A549 (cell line): ENCODE results near the gene OR4D9. TPM values are rescaled to one million over a fixed set of nuclear protein-coding genes. Genes with fewer than 3 reads are reported as not detected.

Source experiments
- ATAC-seq, 2 experiments: fragments of 200-7000 bp in 1 of 2; fragments of >200 bp in 1 of 2; cut with Nextera tagmentation in 1 of 2; cut with Tn5 transposase in 1 of 2; 3 replicates each; pipeline versions ENCODE4 v1.8.0 to v1.9.1; 2018 to 2020; ENCODE audit warnings: mild to moderate bottlenecking in 1 of 2, moderate library complexity in 1 of 2
- CTCF ChIA-PET: fragments of 300-600 bp; sonication (Branson Sonifier 250); formaldehyde crosslinking; extraction: SDS; loops from one replicate; lab custom pipeline; 2021; ENCODE audit warnings: antibody characterized with exemption, inconsistent platforms; lab: Yijun Ruan, JAX
- POLR2A ChIA-PET: fragments of 350-600 bp; formaldehyde crosslinking; extraction: SDS; loops from one replicate; lab custom pipeline; 2021; ENCODE audit warnings: antibody characterized with exemption, inconsistent platforms; lab: Yijun Ruan, JAX
- DNase-seq, 2 experiments: peaks; one replicate each; pipeline versions ENCODE4 v3.0.0 to v3.0.0-alpha.2; 2011 to 2016; ENCODE audit warnings: low read depth in 1 of 2, low spot score in 1 of 2
- FAIRE-seq: peaks from 2 replicates; lab custom pipeline; 2011; peaks lifted over from hg19 to GRCh38; lab: Jason Lieb, UNC
- H3K27ac ChIP-seq, 2 experiments: fragments of >200 bp; sonication (Bioruptor Twin); formaldehyde crosslinking; 3 replicates each; pipeline ENCODE4 v1.5.1; 2016 to 2017
- H3K4me1 ChIP-seq: fragments of >200 bp; sonication (Bioruptor Twin); formaldehyde crosslinking; 3 replicates; pipeline ENCODE4 v1.6.1; 2016
- H3K4me2 ChIP-seq: fragments of >200 bp; sonication (Bioruptor Twin); formaldehyde crosslinking; 3 replicates; pipeline ENCODE4 v1.6.1; 2016
- H3K4me3 ChIP-seq: fragments of >200 bp; sonication (Bioruptor Twin); formaldehyde crosslinking; 3 replicates; pipeline ENCODE4 v1.5.1; 2016
- H3K9me3 ChIP-seq: fragments of >200 bp; sonication (Bioruptor Twin); formaldehyde crosslinking; 3 replicates; pipeline ENCODE4 v1.6.1; 2016
- BHLHE40 ChIP-seq: IDR thresholded peaks from 2 replicates; pipeline ENCODE4 v1.6.1; 2012; ENCODE audit warnings: low read depth, low read length, inconsistent platforms
- CBX8 ChIP-seq: fragments of 200-600 bp; sonication (generic); IDR thresholded peaks from 2 replicates; pipeline ENCODE4 v1.6.1; 2016
- CEBPB ChIP-seq, 2 experiments: fragments of >200 bp in 1 of 2; sonication (Bioruptor Twin) in 1 of 2; formaldehyde crosslinking in 1 of 2; IDR thresholded peaks; 2 replicates each; pipeline ENCODE4 v1.6.1; 2012 to 2016
- CHD2 ChIP-seq: fragments of 150-350 bp; IDR thresholded peaks from 2 replicates; pipeline ENCODE4 v1.6.1; 2014; ENCODE audit warnings: low read length; ENCODE audit not compliant: partially characterized antibody
- CHD4 ChIP-seq: fragments of 200-600 bp; sonication (generic); IDR thresholded peaks from 2 replicates; pipeline ENCODE4 v1.6.1; 2016; ENCODE audit warnings: antibody characterized with exemption, mild to moderate bottlenecking, borderline replicate concordance
- EHMT2 ChIP-seq: fragments of 200-600 bp; sonication (generic); IDR thresholded peaks from 2 replicates; pipeline ENCODE4 v1.6.1; 2016; ENCODE audit warnings: antibody characterized with exemption, low read depth, mild to moderate bottlenecking, moderate library complexity
- EP300 ChIP-seq, 2 experiments: fragments of >200 bp; sonication (Bioruptor Twin); formaldehyde crosslinking; IDR thresholded peaks; 2 replicates in 1 of 2; 3 replicates in 1 of 2; pipeline ENCODE4 v1.6.1; 2016 to 2017
- ESRRA ChIP-seq: fragments of 150-350 bp; IDR thresholded peaks from 2 replicates; pipeline ENCODE4 v1.6.1; 2014; ENCODE audit warnings: mild to moderate bottlenecking, low read length, borderline replicate concordance
- FOSL2 ChIP-seq, 2 experiments: fragments of 450-650 bp in 1 of 2; fragments of >200 bp in 1 of 2; sonication (Bioruptor Twin) in 1 of 2; formaldehyde crosslinking; IDR thresholded peaks; 2 replicates each; pipeline versions ENCODE4 v1.5.0 to v1.6.1; 2016 to 2020; ENCODE audit warnings: mild to moderate bottlenecking in 1 of 2, moderate library complexity in 1 of 2
- HEYL ChIP-seq: fragments of 250-450 bp; sonication (Bioruptor Pico); IDR thresholded peaks from 2 replicates; pipeline ENCODE4 v1.8.0; 2021; ENCODE audit warnings: mild to moderate bottlenecking, moderate library complexity
- HOXA7 ChIP-seq: fragments of 250-450 bp; sonication (Bioruptor Pico); IDR thresholded peaks from 2 replicates; pipeline ENCODE4 v1.5.0; 2020; ENCODE audit warnings: mild to moderate bottlenecking, moderate library complexity
- HOXB13 ChIP-seq: fragments of 250-450 bp; sonication (Bioruptor Pico); IDR thresholded peaks from 2 replicates; pipeline ENCODE4 v1.5.0; 2020; ENCODE audit warnings: low read depth, mild to moderate bottlenecking, moderate library complexity
- HOXB5 ChIP-seq: fragments of 250-450 bp; sonication (Bioruptor Pico); IDR thresholded peaks from 2 replicates; pipeline ENCODE4 v1.5.0; 2020; ENCODE audit warnings: mild to moderate bottlenecking, moderate library complexity
- JUN ChIP-seq, 2 experiments: fragments of >200 bp; sonication (Bioruptor Twin); formaldehyde crosslinking; IDR thresholded peaks; 2 replicates in 1 of 2; 3 replicates in 1 of 2; pipeline ENCODE4 v1.6.1; 2016 to 2017
- KDM1A ChIP-seq: fragments of 200-600 bp; sonication (generic); IDR thresholded peaks from 2 replicates; pipeline ENCODE4 v1.6.1; 2016; ENCODE audit warnings: low read depth, mild to moderate bottlenecking
- KDM5A ChIP-seq: fragments of 200-600 bp; sonication (generic); IDR thresholded peaks from 2 replicates; pipeline ENCODE4 v1.6.1; 2016; ENCODE audit warnings: antibody characterized with exemption, mild to moderate bottlenecking
- PHF8 ChIP-seq: fragments of 200-600 bp; sonication (generic); IDR thresholded peaks from 2 replicates; pipeline ENCODE4 v1.6.1; 2016; ENCODE audit warnings: low read depth, mild to moderate bottlenecking, antibody characterized with exemption, moderate library complexity, borderline replicate concordance
- POLR2A ChIP-seq: IDR thresholded peaks from 2 replicates; pipeline ENCODE4 v1.6.1; 2012; ENCODE audit warnings: mild to moderate bottlenecking, low read length
- POLR2AphosphoS2 ChIP-seq: conservative IDR thresholded peaks from 2 replicates; pipeline ENCODE4 v1.6.1; 2012; ENCODE audit warnings: low read length, improper control_type of control experiment, inconsistent platforms
- RCOR1 ChIP-seq: fragments of 150-350 bp; IDR thresholded peaks from 2 replicates; pipeline ENCODE4 v1.6.1; 2014; ENCODE audit warnings: antibody characterized with exemption, low read length, low read depth
- RNF2 ChIP-seq: fragments of 200-600 bp; sonication (generic); IDR thresholded peaks from 2 replicates; pipeline ENCODE4 v1.6.1; 2016; ENCODE audit warnings: low read depth, mild to moderate bottlenecking, antibody characterized with exemption, moderate library complexity, borderline replicate concordance
- SMC3 ChIP-seq: fragments of >200 bp; sonication (Bioruptor Twin); formaldehyde crosslinking; IDR thresholded peaks from 3 replicates; pipeline ENCODE4 v1.6.1; 2018; ENCODE audit warnings: inconsistent platforms
- TFCP2L1 ChIP-seq: fragments of 250-450 bp; sonication (Bioruptor Pico); IDR thresholded peaks from 2 replicates; pipeline ENCODE4 v1.5.0; 2021; ENCODE audit warnings: mild to moderate bottlenecking
- TP53 ChIP-seq: fragments of 250-450 bp; sonication (Bioruptor Pico); IDR thresholded peaks from 2 replicates; pipeline ENCODE4 v1.5.0; 2021; ENCODE audit warnings: mild to moderate bottlenecking, moderate library complexity
- ZC3H11A ChIP-seq: fragments of 450-650 bp; IDR thresholded peaks from 2 replicates; pipeline ENCODE4 v1.6.1; 2014; ENCODE audit warnings: antibody characterized with exemption, mild to moderate bottlenecking
- ZNF302 ChIP-seq: fragments of 250-450 bp; sonication (Bioruptor Pico); IDR thresholded peaks from 2 replicates; pipeline ENCODE4 v1.9.0; 2021; ENCODE audit warnings: inconsistent platforms, mild to moderate bottlenecking, moderate library complexity
- WGBS: methylation state at CpG from one replicate; pipeline ENCODE4 v1.1.6; 2017; ENCODE audit errors: missing lambda C conversion rate; 5-methylcytosine and 5-hydroxymethylcytosine counted together
- polyA plus RNA-seq, 4 experiments: library from polyadenylated mRNA; depleted of rRNA in 3 of 4; stranded (reverse); fragments of >200 nt; fragmentation: RNase III in 1 of 4; extraction: RNeasy Plus Mini Kit Qiagen cat#74134 plus additional on column Dnase treatment in 1 of 4; gene quantifications; 2 replicates in 3 of 4; 3 replicates in 1 of 4; pipeline ENCODE4 v1.2.3, GENCODE V29; 2011 to 2017
- TF ChIP-seq, protein P1 (sequence below): IDR thresholded peaks from 2 replicates; pipeline ENCODE4 v1.6.1; 2012
- TF ChIP-seq, protein P2 (sequence below): IDR thresholded peaks from 2 replicates; pipeline ENCODE4 v1.6.1; 2012
- TF ChIP-seq, protein P3 (sequence below): fragments of >200 bp; sonication (Bioruptor Twin); formaldehyde crosslinking; IDR thresholded peaks from 3 replicates; pipeline ENCODE4 v1.5.1; 2016
- TF ChIP-seq, protein P4 (sequence below): fragments of 150-350 bp; IDR thresholded peaks from 2 replicates; pipeline ENCODE4 v1.6.1; 2014; ENCODE audit warnings: low read depth, mild to moderate bottlenecking, low read length
- TF ChIP-seq, protein P5 (sequence below): fragments of 250-450 bp; sonication (Bioruptor Pico); IDR thresholded peaks from 2 replicates; pipeline ENCODE4 v1.5.0; 2020; ENCODE audit warnings: low read depth, mild to moderate bottlenecking, moderate library complexity
- TF ChIP-seq, protein P6 (sequence below): fragments of 450-650 bp; IDR thresholded peaks from 2 replicates; pipeline ENCODE4 v1.6.1; 2014; ENCODE audit warnings: antibody characterized with exemption
- TF ChIP-seq, protein P7 (sequence below): fragments of 200-600 bp; sonication (generic); IDR thresholded peaks from 2 replicates; pipeline ENCODE4 v1.6.1; 2016; ENCODE audit warnings: antibody characterized with exemption, mild to moderate bottlenecking, moderate library complexity

Gene OR4D9
- polyA plus RNA-seq, 2 of the 4 experiments (the other 2 are of a cell fraction): not detected

DNA sequence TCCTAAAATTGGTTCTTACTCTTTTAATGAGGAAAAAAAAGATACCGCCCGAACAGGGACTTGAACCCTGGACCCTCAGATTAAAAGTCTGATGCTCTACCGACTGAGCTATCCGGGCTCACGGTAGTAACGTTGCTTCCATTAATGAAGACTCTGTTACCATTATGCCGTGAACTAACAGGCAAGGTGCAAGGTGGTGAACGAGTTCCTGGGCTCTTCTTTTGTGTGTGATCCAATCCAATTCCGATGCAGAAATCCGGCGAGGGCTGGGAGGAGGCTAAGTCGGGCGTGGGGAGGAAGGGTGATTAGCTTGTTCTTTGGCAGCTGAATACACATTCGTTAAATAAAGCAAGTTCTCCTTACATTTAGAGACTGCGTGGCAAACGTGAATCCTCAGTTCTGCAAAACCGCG is 49.0 kb downstream of the OR4D9 start:
- H3K9me3 ChIP-seq: no peaks in the 10 kb centered on the region
- no peak for FAIRE-seq
- WGBS: 3% methylated on average over 18 of the region's 18 CpGs
- H3K4me3 ChIP-seq: peak overlapping the region; percentile 87
- CTCF ChIA-PET: interaction anchor here (0.7 to 4.0 kb wide), 4 partner anchors 8 to 389 kb away, joined by 3 to 22 read pairs (median 6); partner anchors contain the start of gene DTX4
- peak overlapping the region; percentile 88 for H3K4me2 ChIP-seq
- peak overlapping the region; percentile 86 to 88 for H3K27ac ChIP-seq
- DNase-seq: peak in 1 of 2 experiments; percentile 91
- peak; percentile 32 to 50 for ATAC-seq
- H3K4me1 ChIP-seq: 0 out of 3 replicates have a peak, but pooled peaks cover 8% of the 10 kb centered on the region
- POLR2A ChIA-PET: interaction anchor here (0.8 to 1.8 kb wide), 4 partner anchors 11 to 108 kb away, joined by 4 to 16 read pairs (median 6); partner anchors contain the start of genes OSBP and PATL1
- TF ChIP-seq SMC3 (no peak), HEYL (CRISPR knock-in tag) (no peak), POLR2AphosphoS2 (no peak), CBX8 (no peak), KDM5A (no peak), RCOR1 (no peak), TFCP2L1 (CRISPR knock-in tag) (no peak), TP53 (CRISPR knock-in tag) (no peak), ESRRA (no peak), BHLHE40 (no peak), RNF2 (no peak), CHD2 (no peak), POLR2A (no peak), EP300 (IDR thresholded peaks at IDR 0.05) (no peak), JUN (IDR thresholded peaks at IDR 0.05) (no peak), HOXB5 (no peak), HOXB13 (CRISPR knock-in tag) (no peak), HOXA7 (CRISPR knock-in tag) (no peak), ZNF302 (CRISPR knock-in tag) (no peak), PHF8 (0 out of 2 replicates have a peak, but pooled peaks have one; percentile 36), CHD4 (no peak), KDM1A (no peak), ZC3H11A (no peak), CEBPB (IDR thresholded peaks at IDR 0.05) (0 out of 4 replicates have a peak, but pooled peaks of 1 of the 2 experiments have one; percentile 33), FOSL2 (IDR thresholded peaks at IDR 0.05) (no peak), FOSL2 (CRISPR knock-in tag; IDR thresholded peaks at IDR 0.05) (peak; percentile 11; the same call in 1 of the 2 replicates), EHMT2 (no peak)
- TF ChIP-seq, protein P1, sequence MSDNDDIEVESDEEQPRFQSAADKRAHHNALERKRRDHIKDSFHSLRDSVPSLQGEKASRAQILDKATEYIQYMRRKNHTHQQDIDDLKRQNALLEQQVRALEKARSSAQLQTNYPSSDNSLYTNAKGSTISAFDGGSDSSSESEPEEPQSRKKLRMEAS: no peak
- TF ChIP-seq, protein P2, sequence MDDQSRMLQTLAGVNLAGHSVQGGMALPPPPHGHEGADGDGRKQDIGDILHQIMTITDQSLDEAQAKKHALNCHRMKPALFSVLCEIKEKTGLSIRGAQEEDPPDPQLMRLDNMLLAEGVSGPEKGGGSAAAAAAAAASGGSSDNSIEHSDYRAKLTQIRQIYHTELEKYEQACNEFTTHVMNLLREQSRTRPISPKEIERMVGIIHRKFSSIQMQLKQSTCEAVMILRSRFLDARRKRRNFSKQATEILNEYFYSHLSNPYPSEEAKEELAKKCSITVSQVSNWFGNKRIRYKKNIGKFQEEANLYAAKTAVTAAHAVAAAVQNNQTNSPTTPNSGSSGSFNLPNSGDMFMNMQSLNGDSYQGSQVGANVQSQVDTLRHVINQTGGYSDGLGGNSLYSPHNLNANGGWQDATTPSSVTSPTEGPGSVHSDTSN: no peak
- TF ChIP-seq, protein P3, sequence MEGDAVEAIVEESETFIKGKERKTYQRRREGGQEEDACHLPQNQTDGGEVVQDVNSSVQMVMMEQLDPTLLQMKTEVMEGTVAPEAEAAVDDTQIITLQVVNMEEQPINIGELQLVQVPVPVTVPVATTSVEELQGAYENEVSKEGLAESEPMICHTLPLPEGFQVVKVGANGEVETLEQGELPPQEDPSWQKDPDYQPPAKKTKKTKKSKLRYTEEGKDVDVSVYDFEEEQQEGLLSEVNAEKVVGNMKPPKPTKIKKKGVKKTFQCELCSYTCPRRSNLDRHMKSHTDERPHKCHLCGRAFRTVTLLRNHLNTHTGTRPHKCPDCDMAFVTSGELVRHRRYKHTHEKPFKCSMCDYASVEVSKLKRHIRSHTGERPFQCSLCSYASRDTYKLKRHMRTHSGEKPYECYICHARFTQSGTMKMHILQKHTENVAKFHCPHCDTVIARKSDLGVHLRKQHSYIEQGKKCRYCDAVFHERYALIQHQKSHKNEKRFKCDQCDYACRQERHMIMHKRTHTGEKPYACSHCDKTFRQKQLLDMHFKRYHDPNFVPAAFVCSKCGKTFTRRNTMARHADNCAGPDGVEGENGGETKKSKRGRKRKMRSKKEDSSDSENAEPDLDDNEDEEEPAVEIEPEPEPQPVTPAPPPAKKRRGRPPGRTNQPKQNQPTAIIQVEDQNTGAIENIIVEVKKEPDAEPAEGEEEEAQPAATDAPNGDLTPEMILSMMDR: no peak
- TF ChIP-seq, protein P4, sequence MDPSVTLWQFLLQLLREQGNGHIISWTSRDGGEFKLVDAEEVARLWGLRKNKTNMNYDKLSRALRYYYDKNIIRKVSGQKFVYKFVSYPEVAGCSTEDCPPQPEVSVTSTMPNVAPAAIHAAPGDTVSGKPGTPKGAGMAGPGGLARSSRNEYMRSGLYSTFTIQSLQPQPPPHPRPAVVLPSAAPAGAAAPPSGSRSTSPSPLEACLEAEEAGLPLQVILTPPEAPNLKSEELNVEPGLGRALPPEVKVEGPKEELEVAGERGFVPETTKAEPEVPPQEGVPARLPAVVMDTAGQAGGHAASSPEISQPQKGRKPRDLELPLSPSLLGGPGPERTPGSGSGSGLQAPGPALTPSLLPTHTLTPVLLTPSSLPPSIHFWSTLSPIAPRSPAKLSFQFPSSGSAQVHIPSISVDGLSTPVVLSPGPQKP: no peak
- TF ChIP-seq, protein P5, sequence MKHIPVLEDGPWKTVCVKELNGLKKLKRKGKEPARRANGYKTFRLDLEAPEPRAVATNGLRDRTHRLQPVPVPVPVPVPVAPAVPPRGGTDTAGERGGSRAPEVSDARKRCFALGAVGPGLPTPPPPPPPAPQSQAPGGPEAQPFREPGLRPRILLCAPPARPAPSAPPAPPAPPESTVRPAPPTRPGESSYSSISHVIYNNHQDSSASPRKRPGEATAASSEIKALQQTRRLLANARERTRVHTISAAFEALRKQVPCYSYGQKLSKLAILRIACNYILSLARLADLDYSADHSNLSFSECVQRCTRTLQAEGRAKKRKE: no peak
- TF ChIP-seq, protein P6, sequence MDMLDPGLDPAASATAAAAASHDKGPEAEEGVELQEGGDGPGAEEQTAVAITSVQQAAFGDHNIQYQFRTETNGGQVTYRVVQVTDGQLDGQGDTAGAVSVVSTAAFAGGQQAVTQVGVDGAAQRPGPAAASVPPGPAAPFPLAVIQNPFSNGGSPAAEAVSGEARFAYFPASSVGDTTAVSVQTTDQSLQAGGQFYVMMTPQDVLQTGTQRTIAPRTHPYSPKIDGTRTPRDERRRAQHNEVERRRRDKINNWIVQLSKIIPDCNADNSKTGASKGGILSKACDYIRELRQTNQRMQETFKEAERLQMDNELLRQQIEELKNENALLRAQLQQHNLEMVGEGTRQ: no peak
- TF ChIP-seq, protein P7, sequence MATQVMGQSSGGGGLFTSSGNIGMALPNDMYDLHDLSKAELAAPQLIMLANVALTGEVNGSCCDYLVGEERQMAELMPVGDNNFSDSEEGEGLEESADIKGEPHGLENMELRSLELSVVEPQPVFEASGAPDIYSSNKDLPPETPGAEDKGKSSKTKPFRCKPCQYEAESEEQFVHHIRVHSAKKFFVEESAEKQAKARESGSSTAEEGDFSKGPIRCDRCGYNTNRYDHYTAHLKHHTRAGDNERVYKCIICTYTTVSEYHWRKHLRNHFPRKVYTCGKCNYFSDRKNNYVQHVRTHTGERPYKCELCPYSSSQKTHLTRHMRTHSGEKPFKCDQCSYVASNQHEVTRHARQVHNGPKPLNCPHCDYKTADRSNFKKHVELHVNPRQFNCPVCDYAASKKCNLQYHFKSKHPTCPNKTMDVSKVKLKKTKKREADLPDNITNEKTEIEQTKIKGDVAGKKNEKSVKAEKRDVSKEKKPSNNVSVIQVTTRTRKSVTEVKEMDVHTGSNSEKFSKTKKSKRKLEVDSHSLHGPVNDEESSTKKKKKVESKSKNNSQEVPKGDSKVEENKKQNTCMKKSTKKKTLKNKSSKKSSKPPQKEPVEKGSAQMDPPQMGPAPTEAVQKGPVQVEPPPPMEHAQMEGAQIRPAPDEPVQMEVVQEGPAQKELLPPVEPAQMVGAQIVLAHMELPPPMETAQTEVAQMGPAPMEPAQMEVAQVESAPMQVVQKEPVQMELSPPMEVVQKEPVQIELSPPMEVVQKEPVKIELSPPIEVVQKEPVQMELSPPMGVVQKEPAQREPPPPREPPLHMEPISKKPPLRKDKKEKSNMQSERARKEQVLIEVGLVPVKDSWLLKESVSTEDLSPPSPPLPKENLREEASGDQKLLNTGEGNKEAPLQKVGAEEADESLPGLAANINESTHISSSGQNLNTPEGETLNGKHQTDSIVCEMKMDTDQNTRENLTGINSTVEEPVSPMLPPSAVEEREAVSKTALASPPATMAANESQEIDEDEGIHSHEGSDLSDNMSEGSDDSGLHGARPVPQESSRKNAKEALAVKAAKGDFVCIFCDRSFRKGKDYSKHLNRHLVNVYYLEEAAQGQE: peak; percentile 29; the same call in 1 of the 2 replicates
